Esophagus muscularis mucosa (tissue), 4 donors: ENCODE results near the gene SUPT3H. TPM values are rescaled to one million over a fixed set of nuclear protein-coding genes. Genes with fewer than 3 reads are reported as not detected.

Experiments
- DNase-seq: peaks from one replicate; pipeline ENCODE4 v3.0.0-alpha.2; 2017; ENCODE audit errors: extremely low spot score
- H3K27ac ChIP-seq, 4 donors: fragments of 200-600 bp; sonication (generic); replicated peaks in 1 of 4; 1 replicate in 3 of 4; 2 replicates in 1 of 4; pipeline ENCODE4 v1.5.1; 2016 to 2019; ENCODE audit warnings: mild to moderate bottlenecking in 1 of 4
- H3K27me3 ChIP-seq, 4 donors: fragments of 200-600 bp; sonication (generic); one replicate each; pipeline versions ENCODE4 v1.5.1 to v1.6.0; 2016 to 2019
- H3K36me3 ChIP-seq, 4 donors: fragments of 200-600 bp; sonication (generic); one replicate each; pipeline ENCODE4 v1.5.1; 2016 to 2019
- H3K4me1 ChIP-seq, 4 donors: fragments of 200-600 bp; sonication (generic); one replicate each; pipeline ENCODE4 v1.5.1; 2016 to 2019
- H3K4me3 ChIP-seq, 4 donors: fragments of 200-600 bp; sonication (generic); 1 replicate in 2 of 4; 2 replicates in 2 of 4; pipeline ENCODE4 v1.5.1; 2016 to 2019; ENCODE audit warnings: mild to moderate bottlenecking in 4 of 4, moderate library complexity in 1 of 4
- H3K9me3 ChIP-seq, 4 donors: fragments of 200-600 bp; sonication (generic); 1 replicate in 3 of 4; 2 replicates in 1 of 4; pipeline ENCODE4 v1.5.1; 2016 to 2019
- CTCF ChIP-seq, 3 experiments: fragments of 200-600 bp in 2 of 3; fragments of 450-650 bp in 1 of 3; sonication (generic) in 2 of 3; IDR thresholded peaks; one replicate each; pipeline ENCODE4 v1.5.1; 2017 to 2019; ENCODE audit warnings: antibody characterized with exemption in 3 of 3, mild to moderate bottlenecking in 2 of 3, moderate library complexity in 1 of 3
- EP300 ChIP-seq: sonication (generic); formaldehyde crosslinking; IDR thresholded peaks from one replicate; pipeline ENCODE4 v1.6.1; 2017; ENCODE audit warnings: antibody characterized with exemption
- POLR2A ChIP-seq: fragments of 450-650 bp; IDR thresholded peaks from one replicate; pipeline ENCODE4 v1.6.1; 2017; ENCODE audit warnings: antibody characterized with exemption, moderate library complexity, mild to moderate bottlenecking, low read depth
- POLR2AphosphoS5 ChIP-seq, 2 donors: sonication (generic); formaldehyde crosslinking; IDR thresholded peaks; one replicate each; pipeline ENCODE4 v1.6.1; 2017; ENCODE audit warnings: antibody characterized with exemption in 2 of 2
- WGBS: methylation state at CpG from one replicate; pipeline ENCODE4 v1.1.5; 2018; 5-methylcytosine and 5-hydroxymethylcytosine counted together
- intact Hi-C: fragments of 100-400 bp; cut with DNase I; formaldehyde crosslinking; loops from one replicate; pipeline ENCODE4 v1.15.1; 2023
- total RNA-seq, 4 donors: library from RNA; depleted of rRNA; stranded (reverse); fragments of >200 nt; gene quantifications; one replicate each; pipeline versions ENCODE4 v1.1.0 to v1.2.1, GENCODE V29; 2016

Gene SUPT3H
- total RNA-seq, 4 donors from 2014 or later, result 5.1 to 13.3 (median 9.9) TPM

DNA sequence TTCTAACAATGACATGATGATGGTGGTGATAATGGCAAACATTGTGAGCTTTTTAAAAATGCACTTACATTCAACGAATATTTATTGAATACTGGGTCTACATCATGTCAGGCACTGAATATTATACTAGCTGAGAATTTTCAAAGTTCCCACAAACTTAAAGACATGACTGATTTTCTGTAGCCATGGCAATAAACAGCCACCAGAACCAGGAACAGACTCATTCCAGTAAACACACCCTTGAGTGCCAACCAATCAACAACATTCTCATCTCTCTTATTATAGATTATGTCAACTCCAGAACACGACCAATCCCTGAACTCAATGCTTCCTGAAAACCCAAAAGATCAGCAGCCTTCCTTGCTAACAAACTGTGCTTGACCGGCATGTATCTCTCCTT lies 262.0 kb downstream of the SUPT3H start:
- Histone ChIP-seq H3K9me3 (no peaks in the 10 kb centered on the region), H3K4me1 (peaks cover 0 to 8% (median 0%) of the 10 kb centered on the region in 4 donors), H3K27me3 (no peaks in the 10 kb centered on the region), H3K4me3 (no peak overlapping the region), H3K36me3 (no peaks in the 10 kb centered on the region), H3K27ac (no peak overlapping the region)
- intact Hi-C loops, result no loop called here
- 79% methylated on average over 3 of the region's 3 CpGs for WGBS
- no peak for TF ChIP-seq POLR2AphosphoS5 (IDR thresholded peaks at IDR 0.05)
- no peak for TF ChIP-seq POLR2A
- no peak for TF ChIP-seq EP300
- no peak for TF ChIP-seq CTCF (IDR thresholded peaks at IDR 0.05)
- DNase-seq, result no peak

DNA sequence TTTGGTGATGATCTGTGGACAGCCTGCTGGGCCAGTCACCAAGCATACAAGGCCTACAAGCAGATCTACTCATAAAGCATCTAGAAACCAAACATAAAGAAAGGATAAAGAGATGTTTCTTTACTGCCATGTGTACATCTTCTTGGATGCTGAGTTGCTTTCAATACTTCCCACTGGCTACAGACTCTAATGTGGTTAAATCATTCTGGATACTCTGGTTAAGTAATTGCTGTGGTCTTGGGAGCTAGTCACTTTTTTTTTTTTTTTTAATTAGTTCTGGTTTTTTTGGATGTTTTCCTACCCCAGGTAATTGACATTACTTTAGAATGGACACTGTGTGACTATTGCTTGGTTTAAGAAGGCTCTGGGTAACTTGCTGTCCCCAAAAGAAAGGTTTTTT lies 265.0 kb downstream of the SUPT3H start:
- H3K9me3 ChIP-seq, result no peaks in the 10 kb centered on the region
- intact Hi-C loops, result no loop called here
- no peaks in the 10 kb centered on the region for H3K27me3 ChIP-seq
- H3K27ac ChIP-seq, result no peak overlapping the region
- TF ChIP-seq POLR2AphosphoS5 (IDR thresholded peaks at IDR 0.05), result no peak
- no peak for TF ChIP-seq POLR2A
- no peak for TF ChIP-seq EP300
- TF ChIP-seq CTCF (IDR thresholded peaks at IDR 0.05), result no peak
- no peaks in the 10 kb centered on the region for H3K4me1 ChIP-seq
- H3K36me3 ChIP-seq, result no peaks in the 10 kb centered on the region
- no peak for DNase-seq
- no peak overlapping the region for H3K4me3 ChIP-seq

- 69% methylated on average over 1 of the region's 1 CpG for WGBS
- no peaks in the 10 kb centered on the region for H3K27me3 ChIP-seq
- no peak for DNase-seq
- H3K4me3 ChIP-seq, result no peak overlapping the region
- no peaks in the 10 kb centered on the region for H3K4me1 ChIP-seq
- TF ChIP-seq POLR2A (no peak), POLR2AphosphoS5 (IDR thresholded peaks at IDR 0.05) (no peak), EP300 (no peak), CTCF (IDR thresholded peaks at IDR 0.05) (no peak)
- no peak overlapping the region for H3K27ac ChIP-seq
- intact Hi-C loops, result no loop called here
- H3K9me3 ChIP-seq, result no peaks in the 10 kb centered on the region
- H3K36me3 ChIP-seq, result no peaks in the 10 kb centered on the region
Observed at GRCh38 chr6:45109551-45109950, 268.2 kb downstream of the SUPT3H start.

DNA sequence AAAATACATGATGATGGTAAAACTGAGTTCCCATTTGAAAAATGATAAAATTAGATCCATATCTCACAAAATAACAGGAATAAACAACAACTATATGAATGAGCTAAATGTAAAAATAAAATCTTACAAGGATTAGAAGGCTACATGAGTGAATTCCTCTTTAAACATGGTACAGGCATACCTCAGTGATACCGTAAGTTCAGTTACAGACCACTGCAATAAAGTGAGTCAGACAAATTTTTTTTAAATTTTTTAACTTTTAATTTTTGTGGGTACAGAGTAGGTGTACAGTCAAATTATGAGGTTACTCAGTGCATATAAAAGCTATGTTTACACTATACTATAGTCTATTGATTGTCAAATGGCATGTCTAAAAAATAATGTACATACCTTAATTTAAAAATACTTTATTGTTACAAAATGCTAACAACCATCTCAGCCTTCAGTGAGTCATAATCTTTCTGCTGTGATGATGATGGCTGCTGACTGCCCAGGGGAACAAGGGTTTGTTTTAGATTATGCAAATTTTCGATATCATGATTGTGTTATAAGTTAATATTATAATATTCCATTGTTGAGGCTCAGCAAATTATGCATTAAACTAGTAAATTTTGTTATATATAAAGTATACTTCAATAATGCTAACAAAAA lies 272.4 kb downstream of the SUPT3H start:
- intact Hi-C loops, result no loop called here
- H3K27ac ChIP-seq, result no peak overlapping the region
- no peaks in the 10 kb centered on the region for H3K9me3 ChIP-seq
- no peak for DNase-seq
- TF ChIP-seq POLR2A (no peak), EP300 (no peak), POLR2AphosphoS5 (IDR thresholded peaks at IDR 0.05) (no peak), CTCF (IDR thresholded peaks at IDR 0.05) (no peak)
- H3K4me1 ChIP-seq, result no peaks in the 10 kb centered on the region
- H3K36me3 ChIP-seq, result no peaks in the 10 kb centered on the region
- no peak overlapping the region for H3K4me3 ChIP-seq
- no peaks in the 10 kb centered on the region for H3K27me3 ChIP-seq
- whole genome bisulfite sequencing, result 97% methylated on average over 2 of the region's 2 CpGs

GRCh38 chr6:45104429-45104828 lies 273.3 kb downstream of the SUPT3H start:
- DNase-seq, result no peak
- intact Hi-C loops, result no loop called here
- no peaks in the 10 kb centered on the region for H3K9me3 ChIP-seq
- no peaks in the 10 kb centered on the region for H3K4me1 ChIP-seq
- 87% methylated on average over 1 of the region's 1 CpG for WGBS
- H3K27ac ChIP-seq, result no peak overlapping the region
- no peak for TF ChIP-seq POLR2AphosphoS5 (IDR thresholded peaks at IDR 0.05)
- no peak for TF ChIP-seq POLR2A
- no peak for TF ChIP-seq CTCF (IDR thresholded peaks at IDR 0.05)
- TF ChIP-seq EP300, result no peak
- H3K36me3 ChIP-seq, result no peaks in the 10 kb centered on the region
- H3K27me3 ChIP-seq, result no peaks in the 10 kb centered on the region
- no peak overlapping the region for H3K4me3 ChIP-seq
